Kidney tubule cell (primary cell): Measurements from ENCODE around the gene TP73.

Experiments used
- DNase-seq: peaks from one replicate; pipeline ENCODE4 v3.0.0-alpha.2; 2018; ENCODE audit warnings: low spot score

TP73 gene

GRCh38 chr1:3708791-3709190, 56.5 kb downstream of the TP73 start:
- DNase-seq: no peak

DNA sequence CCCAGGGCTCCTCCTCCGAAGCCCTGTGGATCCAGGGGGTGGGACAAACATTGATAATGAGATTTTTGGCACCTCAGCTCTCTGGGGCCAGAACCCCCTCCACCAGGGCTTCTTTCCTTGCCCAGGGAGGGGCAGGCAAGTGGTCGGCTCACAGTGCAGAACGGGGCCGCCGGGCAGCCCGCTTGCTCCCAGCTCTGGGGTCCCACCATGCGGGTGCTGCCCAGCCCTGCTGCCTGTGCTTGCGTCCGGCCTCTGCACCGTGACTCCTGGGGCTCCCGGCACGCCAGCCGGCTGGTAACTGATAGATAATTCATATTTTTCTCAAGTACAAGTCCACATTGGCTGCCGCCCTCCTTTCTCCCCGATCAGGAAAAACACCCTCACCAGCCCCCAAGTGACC, 57.9 kb downstream of the TP73 start:
- DNase-seq: no peak

- DNase-seq: no peak
Measured at GRCh38 chr1:3711381-3711779, 59.1 kb downstream of the TP73 start.

DNA sequence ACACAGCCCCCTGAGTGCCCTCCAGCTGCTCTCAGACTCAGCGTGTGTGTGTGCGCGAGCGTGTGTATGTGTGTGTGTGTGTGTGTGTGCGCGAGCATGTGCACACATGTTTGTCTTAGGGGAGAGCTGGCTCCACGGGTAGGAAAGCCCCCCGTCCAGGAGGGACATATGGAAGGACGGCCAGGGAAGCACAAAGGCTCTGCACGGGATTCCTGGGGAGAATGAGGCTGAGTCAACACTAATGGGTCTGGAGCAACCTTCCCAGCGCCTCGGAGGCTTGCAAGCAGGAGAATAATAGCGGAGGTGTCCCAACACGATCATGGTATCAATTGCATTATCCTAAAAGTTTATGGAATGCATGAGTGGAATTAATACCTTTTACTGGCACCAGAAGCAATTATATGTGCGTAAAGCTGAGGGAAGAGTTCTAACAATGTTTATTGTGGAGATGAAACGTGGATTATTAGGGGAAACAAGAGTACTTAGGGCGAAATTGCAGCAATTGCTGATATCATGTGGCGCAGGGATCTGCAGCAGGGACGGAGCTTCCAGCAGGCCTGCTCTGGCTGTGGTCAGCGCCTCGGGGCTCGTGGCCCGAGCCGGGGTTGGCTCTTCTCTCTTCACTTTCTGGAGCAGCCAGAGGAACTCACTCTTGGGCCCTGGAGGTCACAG, 59.6 kb downstream of the TP73 start:
- DNase-seq: no peak

GRCh38 chr1:3712573-3713535, 60.5 kb downstream of the TP73 start:
- DNase-seq: no peak

GRCh38 chr1:3713840-3714239, 61.5 kb downstream of the TP73 start:
- no peak for DNase-seq

DNA sequence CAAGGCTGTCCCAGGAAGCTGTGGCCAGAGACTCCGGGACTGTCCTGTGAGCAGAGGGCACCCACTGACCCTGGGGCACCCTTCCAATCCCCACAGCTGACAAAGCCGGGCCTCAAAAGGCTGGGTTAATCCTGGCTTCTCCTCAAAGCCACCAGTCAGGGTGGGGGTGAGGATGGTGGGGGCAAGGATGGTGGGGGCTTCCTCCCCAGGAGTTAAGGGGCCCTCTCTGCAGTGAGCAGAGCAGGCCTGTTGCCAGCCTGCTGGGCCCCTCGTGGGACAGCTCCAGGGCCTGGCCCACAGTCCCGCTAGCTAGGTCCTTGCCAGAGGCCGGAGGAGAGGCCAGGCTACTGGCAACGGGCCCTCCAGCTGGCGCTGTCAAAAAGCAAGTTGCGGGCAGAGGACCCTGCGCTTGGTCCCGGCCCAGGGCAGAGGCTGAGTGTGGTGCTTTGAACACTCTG, 62.0 kb downstream of the TP73 start:
- DNase-seq: no peak

DNA sequence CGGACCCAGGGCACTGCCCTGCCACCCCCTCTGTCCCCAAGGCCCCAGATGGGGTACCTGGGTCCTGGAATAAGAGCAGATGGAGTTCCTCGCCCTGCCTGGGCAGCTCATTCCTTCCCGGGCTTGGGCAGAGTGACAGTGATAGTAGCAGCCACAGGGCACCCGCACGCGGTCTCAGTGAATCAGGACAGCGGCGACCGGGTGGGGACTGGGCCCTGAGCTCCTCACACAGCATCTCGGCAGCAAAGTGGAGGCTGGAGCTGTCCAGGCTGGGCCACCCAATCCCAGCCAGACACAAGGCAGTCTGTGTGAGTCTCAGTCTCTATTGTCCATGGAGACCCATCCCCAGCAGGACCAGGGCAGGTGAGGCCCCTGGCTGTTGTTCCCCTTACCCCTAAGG, 62.5 kb downstream of the TP73 start:
- no peak for DNase-seq

GRCh38 chr1:3716351-3716750, 64.0 kb downstream of the TP73 start:
- DNase-seq: no peak

DNA sequence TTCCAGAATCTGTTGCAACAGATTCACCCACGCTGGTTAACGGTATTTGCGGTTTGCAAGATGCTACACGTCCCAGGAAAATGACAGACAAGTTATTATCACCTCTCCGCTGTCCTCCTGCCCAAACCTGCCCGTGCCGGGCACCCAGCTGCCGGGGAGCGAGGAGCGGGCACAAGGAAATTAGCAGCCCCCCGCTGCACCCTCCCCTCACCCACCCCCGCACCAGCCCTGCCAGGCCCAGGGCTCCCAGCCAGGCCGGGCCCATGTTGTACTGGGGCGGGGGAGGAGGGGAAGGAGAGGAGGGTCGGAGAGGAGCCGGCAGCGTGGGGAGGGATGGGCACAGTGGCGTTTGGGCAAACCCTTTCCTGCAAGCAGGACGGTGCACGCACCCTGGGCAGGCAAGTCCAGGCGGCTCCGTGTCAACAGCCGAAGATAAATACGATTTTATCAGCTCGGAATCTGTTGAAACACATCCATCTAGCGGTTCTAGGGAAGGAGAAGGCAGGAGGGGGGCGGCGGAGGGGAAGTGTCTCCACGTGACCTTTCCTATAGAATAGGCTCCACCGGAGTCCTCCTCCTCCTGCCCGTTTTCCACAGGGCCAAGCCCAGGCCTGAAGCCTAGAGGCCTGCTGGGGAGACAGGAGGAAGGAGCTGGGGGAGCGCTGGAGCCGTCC, 64.9 kb downstream of the TP73 start:
- DNase-seq: no peak

DNA sequence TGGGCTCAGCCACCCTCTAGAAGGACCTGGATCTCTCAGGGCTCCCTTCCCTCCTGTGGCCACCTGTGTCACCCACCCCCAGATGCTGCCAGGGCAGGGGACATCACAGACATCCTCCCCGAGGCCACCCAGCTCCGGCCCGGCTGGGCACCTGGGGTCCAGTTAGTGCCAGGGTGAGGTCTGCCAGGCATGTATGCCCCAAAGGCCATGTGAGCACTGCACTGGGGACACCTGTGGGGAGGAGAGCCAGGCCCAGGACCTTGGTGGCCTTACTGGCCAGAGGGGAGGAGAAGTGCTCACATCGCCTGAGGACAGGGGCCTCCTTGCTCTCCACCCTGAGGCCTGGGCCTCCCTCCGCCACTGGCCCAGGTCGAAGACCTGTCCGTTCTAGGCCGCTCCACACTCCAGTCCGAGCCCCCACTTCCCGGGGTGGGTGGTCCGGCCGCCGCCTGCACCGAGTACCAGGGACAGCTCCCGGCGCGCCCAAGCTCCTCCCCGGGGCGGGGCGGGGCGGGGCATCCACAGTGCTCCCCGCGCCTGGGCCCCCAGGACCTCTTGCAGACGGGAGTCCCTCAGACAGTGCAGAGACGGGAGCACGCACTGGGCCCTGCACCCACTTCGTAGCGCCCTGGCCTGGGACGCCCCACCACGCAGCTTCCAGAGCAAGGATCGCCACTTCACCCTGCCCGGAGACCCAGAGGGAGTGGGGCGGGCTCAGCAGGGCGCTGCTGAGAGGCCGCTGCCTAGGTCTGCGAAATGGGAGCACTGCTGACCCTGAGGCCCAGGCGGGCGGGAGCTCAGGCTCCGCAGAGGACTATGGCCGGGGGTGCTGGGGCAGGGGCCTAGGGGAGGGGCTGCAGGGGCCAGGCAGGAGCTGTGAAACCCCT, 65.6 kb downstream of the TP73 start:
- DNase-seq: no peak

GRCh38 chr1:3718764-3719163, 66.4 kb downstream of the TP73 start:
- DNase-seq: no peak

DNA sequence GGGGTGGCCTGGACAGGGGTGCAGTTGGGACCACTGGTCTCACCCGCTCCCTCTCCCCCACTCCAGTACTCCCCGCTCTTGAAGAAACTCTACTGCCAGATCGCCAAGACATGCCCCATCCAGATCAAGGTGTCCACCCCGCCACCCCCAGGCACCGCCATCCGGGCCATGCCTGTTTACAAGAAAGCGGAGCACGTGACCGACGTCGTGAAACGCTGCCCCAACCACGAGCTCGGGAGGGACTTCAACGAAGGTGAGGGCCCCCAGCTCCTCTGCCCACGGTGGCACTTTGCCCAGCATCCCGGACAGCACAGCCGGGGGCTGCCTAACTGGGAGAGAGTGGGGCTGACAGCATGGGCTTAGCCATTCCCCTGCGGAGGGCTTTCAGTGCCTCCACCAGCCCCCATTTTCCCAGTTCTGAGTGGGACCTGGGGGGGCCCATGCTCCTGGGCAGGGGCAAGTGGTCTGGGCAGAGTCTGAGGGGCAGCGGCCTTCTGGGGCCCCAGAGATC, 69.7 kb downstream of the TP73 start:
- no peak for DNase-seq

DNA sequence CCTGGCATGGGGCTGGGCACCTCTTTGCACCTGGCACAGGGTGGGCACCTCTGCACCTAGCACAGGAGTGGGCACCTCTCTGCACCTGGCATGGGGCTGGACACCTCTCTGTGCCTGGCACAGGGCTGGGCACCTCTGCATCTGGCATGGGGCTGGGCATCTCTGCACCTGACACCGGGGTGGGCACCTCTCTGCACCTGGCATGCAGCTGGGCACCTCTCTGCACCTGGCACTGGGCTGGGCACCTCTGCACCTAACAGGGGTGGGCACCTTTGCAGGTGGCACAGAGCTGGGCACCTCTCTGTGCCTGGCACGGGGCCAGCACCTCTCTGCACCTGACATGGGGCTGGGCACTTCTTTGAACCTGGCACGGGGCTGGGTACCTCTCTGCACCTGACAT, 70.5 kb downstream of the TP73 start:
- no peak for DNase-seq

DNA sequence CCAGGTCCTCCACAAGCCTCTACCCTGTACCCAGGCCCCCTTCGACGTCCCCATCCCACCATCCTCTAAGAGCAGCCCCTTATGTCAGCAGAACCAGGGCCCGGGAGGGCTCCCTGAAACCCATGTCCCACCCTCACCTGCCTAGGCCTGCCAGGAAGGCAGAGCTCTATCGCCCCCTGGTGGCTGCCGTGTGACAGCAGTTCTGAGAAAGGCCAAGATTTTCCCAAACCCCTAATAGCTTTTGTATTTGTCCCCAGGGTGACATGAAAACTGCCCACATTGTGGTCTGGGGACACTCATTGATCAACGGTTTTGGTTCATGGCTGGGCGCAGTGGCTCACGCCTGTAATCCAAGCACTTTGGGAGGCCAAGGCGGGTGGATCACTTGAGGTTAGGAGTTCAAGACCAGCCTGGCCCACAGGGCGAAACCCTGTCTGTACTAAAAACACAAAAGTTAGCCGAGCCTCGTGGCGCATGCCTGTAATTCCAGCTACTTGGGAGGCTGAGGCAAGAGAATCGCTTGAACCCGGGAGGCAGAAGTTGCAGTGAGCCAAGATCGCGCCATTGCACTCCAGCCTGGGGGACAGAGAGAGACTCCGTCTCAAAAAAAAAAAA, 72.2 kb downstream of the TP73 start:
- DNase-seq: peak; percentile 65

DNA sequence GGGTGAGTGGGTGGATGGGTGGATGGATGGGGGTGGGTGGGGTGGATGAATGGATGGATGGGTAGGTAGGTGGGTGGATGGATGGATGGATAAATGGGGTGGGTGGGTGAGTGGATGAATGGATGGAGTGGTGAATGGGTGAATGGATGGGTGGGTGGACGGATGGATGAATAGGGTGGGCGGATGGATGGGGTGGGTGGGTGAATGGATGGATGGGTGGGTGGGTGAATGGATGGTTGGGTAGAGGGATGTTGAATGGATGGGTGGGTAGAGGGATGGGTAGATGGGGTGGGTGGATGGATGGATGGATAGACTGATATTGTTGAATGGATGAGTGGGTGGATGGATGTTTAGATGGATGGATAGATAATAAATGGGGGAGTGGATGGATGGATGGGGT, 73.0 kb downstream of the TP73 start:
- no peak for DNase-seq

GRCh38 chr1:3727042-3727824, 74.9 kb downstream of the TP73 start:
- peak; percentile 26 for DNase-seq

DNA sequence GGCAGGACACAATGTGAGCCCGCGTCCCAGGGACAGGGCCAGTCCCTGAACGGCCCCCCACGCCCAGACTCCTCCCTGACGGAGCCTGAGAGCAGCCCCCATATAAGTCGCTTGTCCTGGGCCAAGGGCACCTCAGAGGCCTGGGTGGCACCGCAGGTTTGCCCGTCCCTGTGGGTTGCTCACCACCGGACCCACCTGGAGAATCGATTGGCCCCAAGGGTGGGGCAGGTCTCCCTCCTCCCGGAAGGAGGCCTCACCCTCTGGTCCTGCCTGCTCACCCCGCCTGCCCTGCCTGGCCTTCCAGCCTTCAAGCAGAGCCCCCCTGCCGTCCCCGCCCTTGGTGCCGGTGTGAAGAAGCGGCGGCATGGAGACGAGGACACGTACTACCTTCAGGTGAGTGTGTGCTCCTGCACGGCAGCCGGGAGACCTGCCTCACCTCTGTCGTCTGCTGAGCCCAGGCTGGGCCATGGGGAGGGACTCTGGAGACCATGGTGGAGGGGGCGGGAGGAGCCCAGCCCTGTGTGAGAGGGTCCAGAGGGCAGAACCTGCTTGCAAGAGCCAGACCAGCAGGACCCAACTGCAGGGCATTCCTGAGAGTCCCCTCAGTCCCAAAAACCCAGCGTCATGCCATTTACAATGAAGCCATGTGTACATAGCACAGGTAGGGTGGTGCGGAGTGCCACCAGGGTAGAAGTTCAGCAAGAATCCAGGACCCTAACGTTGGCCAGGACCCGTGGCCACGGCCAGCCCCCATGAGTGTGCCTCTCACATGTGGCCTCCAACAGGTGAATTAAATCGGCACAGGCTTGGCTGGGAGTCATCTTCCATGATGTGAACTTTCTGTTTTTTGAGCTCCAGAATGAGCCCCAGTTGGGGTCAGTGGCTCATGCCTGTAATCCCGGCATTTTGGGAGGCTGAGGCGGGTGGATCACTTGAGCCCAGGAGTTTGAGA, 75.8 kb downstream of the TP73 start:
- no peak for DNase-seq
